ENCODE measurements around the gene SMIM24. TPM values are rescaled to one million over a fixed set of nuclear protein-coding genes. Genes with fewer than 3 reads are reported as not detected.

Gene SMIM24
- total RNA-seq, 1 experiment from 2014 or later = not detected

DNA sequence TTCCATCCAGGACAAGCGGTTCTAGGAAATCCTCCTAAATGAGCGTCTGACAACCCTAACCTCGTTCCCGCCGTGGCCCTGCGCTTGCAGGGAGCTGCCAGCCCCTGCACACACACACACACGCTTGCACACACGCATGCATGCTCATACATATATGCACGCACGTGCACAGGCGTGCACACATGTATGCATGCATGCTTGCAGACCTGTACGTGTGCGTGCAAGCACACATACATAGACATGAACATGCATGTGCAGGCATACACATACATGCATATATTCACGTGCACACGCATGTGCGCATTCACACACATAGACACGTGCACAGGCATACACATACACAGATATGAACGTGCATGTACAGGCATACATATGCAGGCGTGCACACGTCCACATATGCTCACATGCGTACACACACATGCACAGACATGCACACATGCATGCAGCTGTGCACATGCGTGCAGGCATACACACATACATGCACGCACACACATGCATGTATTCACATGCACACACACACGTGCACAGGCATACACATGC, 35.6 kb downstream of the SMIM24 start:
- ChIA-PET POLR2A (interaction anchor here (0.5 to 0.6 kb wide), 2 partner anchors 123 to 1671 kb away, joined by 3 to 4 read pairs; no protein-coding TSS in a partner anchor), CTCF (no interaction called here)
- Mint-ChIP-seq H3K9me3 (ENCODE audit: unreplicated experiment) (no peaks in the 10 kb centered on the region), H3K27me3 (ENCODE audit: insufficient read depth, unreplicated experiment) (no peaks in the 10 kb centered on the region), H3K27ac (ENCODE audit: low read depth, unreplicated experiment) (no peak overlapping the region), H3K4me1 (ENCODE audit: insufficient read depth, unreplicated experiment) (no peaks in the 10 kb centered on the region), H3K4me3 (ENCODE audit: unreplicated experiment) (no peak overlapping the region), H3K36me3 (ENCODE audit: insufficient read depth, unreplicated experiment) (peaks cover 94% of the 10 kb centered on the region)
- no peak for DNase-seq (ENCODE audit: unreplicated experiment)
- TF ChIP-seq, protein P1, sequence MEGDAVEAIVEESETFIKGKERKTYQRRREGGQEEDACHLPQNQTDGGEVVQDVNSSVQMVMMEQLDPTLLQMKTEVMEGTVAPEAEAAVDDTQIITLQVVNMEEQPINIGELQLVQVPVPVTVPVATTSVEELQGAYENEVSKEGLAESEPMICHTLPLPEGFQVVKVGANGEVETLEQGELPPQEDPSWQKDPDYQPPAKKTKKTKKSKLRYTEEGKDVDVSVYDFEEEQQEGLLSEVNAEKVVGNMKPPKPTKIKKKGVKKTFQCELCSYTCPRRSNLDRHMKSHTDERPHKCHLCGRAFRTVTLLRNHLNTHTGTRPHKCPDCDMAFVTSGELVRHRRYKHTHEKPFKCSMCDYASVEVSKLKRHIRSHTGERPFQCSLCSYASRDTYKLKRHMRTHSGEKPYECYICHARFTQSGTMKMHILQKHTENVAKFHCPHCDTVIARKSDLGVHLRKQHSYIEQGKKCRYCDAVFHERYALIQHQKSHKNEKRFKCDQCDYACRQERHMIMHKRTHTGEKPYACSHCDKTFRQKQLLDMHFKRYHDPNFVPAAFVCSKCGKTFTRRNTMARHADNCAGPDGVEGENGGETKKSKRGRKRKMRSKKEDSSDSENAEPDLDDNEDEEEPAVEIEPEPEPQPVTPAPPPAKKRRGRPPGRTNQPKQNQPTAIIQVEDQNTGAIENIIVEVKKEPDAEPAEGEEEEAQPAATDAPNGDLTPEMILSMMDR (IDR thresholded peaks at IDR 0.05; ENCODE audit: unreplicated experiment) = no peak
- intact Hi-C loops (cut with micrococcal nuclease) = no loop called here
- no TSS peak for BruUV-seq (replicated peaks)

DNA sequence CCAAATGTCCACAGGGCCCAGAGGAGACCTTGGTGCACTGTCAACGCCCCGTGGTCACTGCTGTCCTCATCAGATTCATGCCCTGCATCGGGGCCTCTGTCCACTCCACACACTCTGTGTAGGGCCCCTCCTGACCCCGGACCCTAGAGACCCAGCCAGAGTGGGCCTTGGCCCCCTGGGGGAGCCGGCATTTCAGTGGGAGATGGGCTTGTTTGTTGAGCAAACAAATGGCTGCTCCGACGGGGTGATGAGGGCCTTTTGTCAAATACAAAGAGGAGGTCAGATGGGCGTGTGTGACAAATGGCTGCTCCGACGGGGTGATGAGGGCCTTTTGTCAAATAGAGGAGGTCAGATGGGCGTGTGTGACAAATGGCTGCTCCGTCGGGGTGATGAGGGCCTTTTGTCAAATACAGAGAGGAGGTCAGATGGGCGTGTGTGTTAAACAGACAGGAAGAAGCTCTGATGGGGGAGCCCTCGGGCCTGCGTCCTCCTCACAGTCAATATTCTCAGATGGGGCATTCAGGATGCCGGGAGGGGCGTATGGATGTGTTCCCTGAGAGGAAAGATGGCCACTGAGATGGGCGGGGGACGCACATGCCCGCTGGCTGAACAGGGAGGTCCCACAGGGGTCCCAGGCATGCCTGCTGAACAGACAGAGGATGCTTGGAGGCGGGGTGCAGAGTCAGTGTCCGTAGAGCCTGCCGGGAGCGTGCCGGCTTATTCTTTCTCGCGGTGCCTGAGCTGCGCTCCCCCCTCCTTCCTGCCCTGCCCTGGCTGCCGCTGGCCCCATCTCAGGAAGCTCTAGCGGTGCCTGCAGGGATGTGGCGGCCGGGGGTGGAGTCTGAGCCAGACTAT, 36.3 kb downstream of the SMIM24 start:
- Mint-ChIP-seq H3K4me1 (ENCODE audit: insufficient read depth, unreplicated experiment) (no peaks in the 10 kb centered on the region), H3K36me3 (ENCODE audit: insufficient read depth, unreplicated experiment) (peaks cover 92% of the 10 kb centered on the region), H3K9me3 (ENCODE audit: unreplicated experiment) (no peaks in the 10 kb centered on the region), H3K27ac (ENCODE audit: low read depth, unreplicated experiment) (no peak overlapping the region), H3K4me3 (ENCODE audit: unreplicated experiment) (no peak overlapping the region), H3K27me3 (ENCODE audit: insufficient read depth, unreplicated experiment) (no peaks in the 10 kb centered on the region)
- intact Hi-C loops (cut with micrococcal nuclease) = no loop called here
- CTCF ChIA-PET = no interaction called here
- no TSS peak for BruUV-seq (replicated peaks)
- TF ChIP-seq, protein P1 (IDR thresholded peaks at IDR 0.05; ENCODE audit: unreplicated experiment) = no peak
- no peak for DNase-seq (ENCODE audit: unreplicated experiment)
- POLR2A ChIA-PET = interaction anchor here (0.5 kb wide), 1 partner anchor 124 kb away, joined by 4 read pairs; no protein-coding TSS in a partner anchor

DNA sequence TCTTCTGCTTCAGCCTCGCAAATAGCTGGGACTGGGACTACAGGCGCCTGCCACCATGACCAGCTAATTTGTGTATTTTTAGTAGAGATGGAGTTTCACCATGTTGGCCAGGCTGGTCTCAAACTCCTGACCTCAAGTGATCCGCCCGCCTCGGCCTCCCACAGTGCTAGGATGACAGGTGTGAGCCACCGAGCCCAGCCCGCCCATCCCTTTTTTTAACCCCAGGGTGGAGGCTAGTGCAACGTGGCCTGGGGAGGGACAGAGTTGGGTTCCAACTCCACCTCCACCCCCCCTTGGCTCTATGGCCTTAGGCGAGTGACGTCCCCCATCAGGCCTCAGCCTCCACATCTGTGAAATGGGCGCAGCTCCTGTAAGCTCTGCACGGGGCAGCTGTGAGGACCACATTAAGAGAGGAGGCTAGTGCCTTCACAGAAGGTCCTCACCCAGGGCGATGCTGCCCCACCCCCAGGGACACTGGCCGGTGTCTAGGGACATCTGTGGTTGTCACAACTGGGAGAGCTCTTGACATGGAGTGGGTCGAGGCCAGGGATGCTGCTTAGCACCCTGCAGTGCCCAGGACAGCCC, 37.7 kb downstream of the SMIM24 start:
- POLR2A ChIA-PET = interaction anchor here (1.5 kb wide), 1 partner anchor 77 kb away, joined by 3 read pairs; no protein-coding TSS in a partner anchor
- no peak overlapping the region for H3K27ac Mint-ChIP-seq (ENCODE audit: low read depth, unreplicated experiment)
- BruUV-seq (replicated peaks) = no TSS peak

More for the DNA sequence above, 37.7 kb downstream of the SMIM24 start:
- CTCF ChIA-PET = interaction anchor here (0.6 to 0.9 kb wide), 3 partner anchors 25 to 125 kb away, joined by 3 read pairs; no protein-coding TSS in a partner anchor
- Mint-ChIP-seq H3K4me1 (ENCODE audit: insufficient read depth, unreplicated experiment) (no peaks in the 10 kb centered on the region), H3K9me3 (ENCODE audit: unreplicated experiment) (no peaks in the 10 kb centered on the region), H3K4me3 (ENCODE audit: unreplicated experiment) (no peak overlapping the region), H3K36me3 (ENCODE audit: insufficient read depth, unreplicated experiment) (peaks cover 92% of the 10 kb centered on the region), H3K27me3 (ENCODE audit: insufficient read depth, unreplicated experiment) (no peaks in the 10 kb centered on the region)
- DNase-seq (ENCODE audit: unreplicated experiment) = no peak
- intact Hi-C loops (cut with micrococcal nuclease) = no loop called here
- TF ChIP-seq, protein P1 (IDR thresholded peaks at IDR 0.05; ENCODE audit: unreplicated experiment) = no peak
